Measurements from ENCODE around the gene METAP1.
"Not testable (repeated sequence)": the region's sequence is repeated elsewhere in the genome, so short reads cannot be mapped to it uniquely, and the experiment has no call there.

Gene METAP1

DNA sequence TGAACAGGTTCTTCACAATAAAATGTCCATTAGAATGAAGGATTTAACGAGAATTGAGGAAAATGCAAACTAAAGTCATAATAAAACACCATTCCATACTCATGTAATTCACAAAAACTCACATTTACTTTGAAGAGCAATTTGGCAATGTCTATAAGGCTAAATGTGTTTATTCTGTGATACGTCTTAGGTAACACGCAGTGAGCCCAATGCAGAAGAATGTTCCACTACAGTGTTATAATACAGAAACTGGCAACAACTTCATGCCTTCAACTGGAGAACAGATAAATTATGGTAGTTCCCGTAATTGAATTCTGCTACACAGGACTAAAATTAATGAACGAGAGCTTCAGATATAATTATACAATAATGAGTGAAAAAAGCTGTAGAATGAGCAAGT, 75.6 kb downstream of the METAP1 start:
- no peaks in the 10 kb centered on the region for H3K4me1 ChIP-seq (ENCODE audit: control insufficient read depth, insufficient read depth, low read length)
- H3K27ac ChIP-seq (ENCODE audit: low read depth, low read length), result peak overlapping the region; percentile 48
- H3K27me3 ChIP-seq (ENCODE audit: control insufficient read depth, insufficient read depth, low read length), result no peaks in the 10 kb centered on the region
- peaks cover 14% of the 10 kb centered on the region for H3K36me3 ChIP-seq (ENCODE audit: control insufficient read depth, insufficient read depth, low read length)
- H3K4me3 ChIP-seq (ENCODE audit: low read length), result no peak overlapping the region
- H3K9ac ChIP-seq (ENCODE audit: low read length), result no peak overlapping the region

DNA sequence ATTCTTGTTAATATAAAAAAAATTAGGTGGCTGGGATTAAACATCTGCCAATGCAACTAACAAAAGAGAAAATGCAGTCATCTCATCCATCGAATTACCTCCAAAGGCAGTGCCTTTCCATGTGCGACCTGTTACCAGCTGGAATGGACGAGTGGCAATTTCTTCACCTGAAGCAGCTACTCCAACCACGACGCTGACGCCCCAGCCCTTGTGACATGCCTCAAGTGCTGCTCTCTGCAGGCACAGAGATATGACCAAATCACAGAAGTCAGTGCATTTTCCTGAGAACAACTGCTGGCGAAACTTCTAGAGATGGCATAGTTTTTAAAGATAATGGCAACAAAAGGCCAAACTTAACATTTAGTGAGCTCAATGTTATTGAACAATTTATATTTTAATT, 79.3 kb downstream of the METAP1 start:
- Histone ChIP-seq H3K9ac (ENCODE audit: low read length) (no peak overlapping the region), H3K36me3 (ENCODE audit: control insufficient read depth, insufficient read depth, low read length) (peaks cover 22% of the 10 kb centered on the region), H3K4me1 (ENCODE audit: control insufficient read depth, insufficient read depth, low read length) (no peaks in the 10 kb centered on the region), H3K27ac (ENCODE audit: low read depth, low read length) (no peak overlapping the region), H3K27me3 (ENCODE audit: control insufficient read depth, insufficient read depth, low read length) (no peaks in the 10 kb centered on the region), H3K4me3 (ENCODE audit: low read length) (no peak overlapping the region)

DNA sequence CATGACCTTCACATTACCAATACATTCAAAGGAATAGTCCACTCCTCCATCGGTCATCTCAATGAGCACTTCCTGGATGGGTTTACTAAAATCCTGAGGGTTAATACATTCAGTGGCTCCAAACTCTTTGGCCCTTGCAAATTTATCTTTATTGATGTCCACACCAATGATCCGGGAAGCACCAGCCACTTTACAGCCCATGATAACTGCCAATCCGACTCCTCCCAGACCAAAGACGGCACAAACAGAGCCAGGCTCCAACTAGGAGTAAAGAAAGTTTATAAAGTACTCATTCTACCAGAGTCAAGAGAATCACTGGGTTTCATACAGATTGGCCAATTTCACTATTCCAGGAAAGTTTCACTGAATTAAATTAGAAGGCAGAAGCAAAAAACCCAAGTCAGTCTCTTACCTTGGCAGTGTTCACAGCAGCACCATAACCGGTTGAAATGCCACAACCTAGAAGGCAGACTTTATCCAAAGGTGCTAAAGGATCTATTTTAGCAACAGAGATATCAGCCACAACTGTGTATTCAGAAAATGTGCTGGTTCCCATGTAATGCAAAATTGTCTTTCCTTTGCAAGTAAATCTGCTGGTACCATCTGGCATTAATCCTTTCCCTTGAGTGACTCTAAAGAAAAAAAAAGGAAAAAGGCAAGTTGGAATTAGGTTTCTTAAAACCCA, 80.9 kb downstream of the METAP1 start:
- H3K36me3 ChIP-seq (ENCODE audit: control insufficient read depth, insufficient read depth, low read length), result peaks cover 19% of the 10 kb centered on the region
- H3K4me3 ChIP-seq (ENCODE audit: low read length), result no peak overlapping the region
- H3K27me3 ChIP-seq (ENCODE audit: control insufficient read depth, insufficient read depth, low read length), result no peaks in the 10 kb centered on the region
- no peak overlapping the region for H3K27ac ChIP-seq (ENCODE audit: low read depth, low read length)
- no peaks in the 10 kb centered on the region for H3K4me1 ChIP-seq (ENCODE audit: control insufficient read depth, insufficient read depth, low read length)
- no peak overlapping the region for H3K9ac ChIP-seq (ENCODE audit: low read length)

DNA sequence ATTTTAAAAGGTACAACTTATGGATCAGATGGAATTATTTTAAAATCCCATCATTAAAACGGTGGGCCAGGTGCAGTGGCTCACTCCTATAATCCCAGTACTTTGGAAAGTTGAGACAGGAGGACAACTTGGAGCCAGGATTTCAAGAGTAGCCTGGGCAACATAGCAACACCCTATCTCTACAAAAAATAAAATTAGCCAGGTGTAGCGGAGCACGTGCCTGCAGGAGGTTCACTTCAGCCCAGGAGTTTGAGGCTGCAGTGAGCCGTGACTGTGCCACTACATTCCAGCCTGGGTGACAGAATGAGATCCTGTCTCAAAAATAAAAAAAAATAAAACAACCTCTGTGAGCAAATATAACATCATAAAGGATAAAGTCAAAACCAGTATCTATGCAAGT, 81.7 kb downstream of the METAP1 start:
- Histone ChIP-seq H3K27me3 (ENCODE audit: control insufficient read depth, insufficient read depth, low read length) (no peaks in the 10 kb centered on the region), H3K27ac (ENCODE audit: low read depth, low read length) (no peak overlapping the region), H3K4me1 (ENCODE audit: control insufficient read depth, insufficient read depth, low read length) (no peaks in the 10 kb centered on the region), H3K9ac (ENCODE audit: low read length) (no peak overlapping the region), H3K4me3 (ENCODE audit: low read length) (no peak overlapping the region), H3K36me3 (ENCODE audit: control insufficient read depth, insufficient read depth, low read length) (peaks cover 22% of the 10 kb centered on the region)

DNA sequence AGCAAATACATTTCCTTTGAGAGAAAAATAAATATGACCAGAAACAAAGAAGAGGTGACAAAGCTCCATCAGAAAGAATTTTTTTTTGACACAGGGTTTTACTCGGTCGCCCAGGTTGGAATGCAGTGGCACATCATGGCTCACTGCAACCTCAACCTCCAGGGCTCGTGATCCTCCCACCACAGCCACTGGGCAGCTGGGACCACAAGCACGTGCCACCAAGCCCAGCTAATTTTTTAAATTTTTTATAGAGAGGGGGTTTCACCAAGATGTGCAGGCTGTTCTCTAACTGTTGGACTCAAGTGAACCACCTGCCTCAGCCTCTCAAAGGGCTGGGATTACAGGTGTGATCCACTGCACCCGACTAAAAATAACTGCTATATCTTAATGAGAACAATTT, 82.8 kb downstream of the METAP1 start:
- no peak overlapping the region for H3K4me3 ChIP-seq (ENCODE audit: low read length)
- no peaks in the 10 kb centered on the region for H3K4me1 ChIP-seq (ENCODE audit: control insufficient read depth, insufficient read depth, low read length)
- no peaks in the 10 kb centered on the region for H3K27me3 ChIP-seq (ENCODE audit: control insufficient read depth, insufficient read depth, low read length)
- H3K9ac ChIP-seq (ENCODE audit: low read length), result no peak overlapping the region
- no peak overlapping the region for H3K27ac ChIP-seq (ENCODE audit: low read depth, low read length)
- peaks cover 27% of the 10 kb centered on the region for H3K36me3 ChIP-seq (ENCODE audit: control insufficient read depth, insufficient read depth, low read length)

DNA sequence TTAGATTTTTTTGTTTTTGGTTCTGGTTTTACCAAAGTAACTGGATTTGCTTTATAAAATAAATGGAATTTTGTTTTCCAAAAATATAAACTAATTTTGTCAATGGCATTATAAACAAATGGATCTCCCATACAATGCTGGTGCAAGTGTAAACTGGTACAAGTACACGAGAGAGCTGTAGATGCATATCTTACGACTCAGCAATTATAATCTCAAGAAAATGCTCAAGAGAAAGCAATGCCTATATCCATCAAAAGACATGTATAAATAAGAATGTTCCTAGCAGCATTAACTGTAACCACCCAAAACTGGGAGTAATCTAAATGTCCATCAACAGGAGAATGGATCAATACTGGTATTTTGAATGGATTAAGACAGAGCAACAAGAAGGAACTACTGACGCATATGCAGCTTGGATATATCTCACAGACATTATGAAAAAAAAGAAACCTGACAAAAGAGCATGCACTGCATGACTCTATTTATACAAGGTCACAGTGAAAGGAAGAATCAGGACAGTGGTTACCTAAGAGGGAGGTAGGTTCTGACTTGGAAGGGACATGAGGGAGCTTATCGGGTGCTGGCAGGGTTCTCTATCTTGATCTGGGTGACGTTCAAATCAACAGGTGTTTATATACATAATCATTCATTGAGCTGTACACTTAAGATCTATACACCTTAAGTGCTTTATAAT, 83.6 kb downstream of the METAP1 start:
- Histone ChIP-seq H3K4me1 (ENCODE audit: control insufficient read depth, insufficient read depth, low read length) (no peaks in the 10 kb centered on the region), H3K36me3 (ENCODE audit: control insufficient read depth, insufficient read depth, low read length) (peaks cover 34% of the 10 kb centered on the region), H3K27ac (ENCODE audit: low read depth, low read length) (no peak overlapping the region), H3K9ac (ENCODE audit: low read length) (no peak overlapping the region), H3K27me3 (ENCODE audit: control insufficient read depth, insufficient read depth, low read length) (no peaks in the 10 kb centered on the region), H3K4me3 (ENCODE audit: low read length) (no peak overlapping the region)

DNA sequence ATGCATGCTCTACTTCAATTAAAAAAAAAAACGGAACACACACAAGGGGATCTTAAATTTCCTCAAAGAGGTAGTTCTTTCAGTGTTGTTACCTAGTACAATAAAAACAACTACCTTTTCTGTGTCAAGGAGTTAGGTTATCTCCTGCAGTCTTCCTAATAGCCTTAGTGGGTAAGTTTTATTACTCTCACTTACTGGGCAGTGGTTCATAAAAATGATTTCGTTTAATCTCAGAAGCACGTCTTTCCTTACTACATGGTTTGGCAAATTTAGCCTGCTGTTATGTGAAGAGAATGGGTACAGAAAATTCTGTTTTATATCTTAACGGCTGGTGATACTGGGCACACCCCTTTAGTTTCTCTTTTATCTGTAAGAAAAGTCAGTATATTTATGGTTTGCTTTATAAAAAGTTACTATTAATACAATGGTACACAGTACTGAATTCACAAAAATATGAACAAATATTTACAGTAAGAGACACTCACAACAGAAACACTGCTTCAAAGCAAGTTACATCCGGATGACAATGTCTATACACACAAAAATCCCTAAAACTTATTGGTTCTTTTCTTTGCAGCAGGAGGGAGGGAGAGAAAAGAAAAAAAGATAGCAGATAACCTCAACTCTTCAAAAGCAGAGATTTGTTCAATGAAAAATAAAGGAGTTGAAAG, 84.2 kb downstream of the METAP1 start:
- H3K27me3 ChIP-seq (ENCODE audit: control insufficient read depth, insufficient read depth, low read length), result no peaks in the 10 kb centered on the region
- no peak overlapping the region for H3K9ac ChIP-seq (ENCODE audit: low read length)
- H3K4me3 ChIP-seq (ENCODE audit: low read length), result no peak overlapping the region
- H3K27ac ChIP-seq (ENCODE audit: low read depth, low read length), result no peak overlapping the region
- no peaks in the 10 kb centered on the region for H3K4me1 ChIP-seq (ENCODE audit: control insufficient read depth, insufficient read depth, low read length)
- peaks cover 41% of the 10 kb centered on the region for H3K36me3 ChIP-seq (ENCODE audit: control insufficient read depth, insufficient read depth, low read length)

DNA sequence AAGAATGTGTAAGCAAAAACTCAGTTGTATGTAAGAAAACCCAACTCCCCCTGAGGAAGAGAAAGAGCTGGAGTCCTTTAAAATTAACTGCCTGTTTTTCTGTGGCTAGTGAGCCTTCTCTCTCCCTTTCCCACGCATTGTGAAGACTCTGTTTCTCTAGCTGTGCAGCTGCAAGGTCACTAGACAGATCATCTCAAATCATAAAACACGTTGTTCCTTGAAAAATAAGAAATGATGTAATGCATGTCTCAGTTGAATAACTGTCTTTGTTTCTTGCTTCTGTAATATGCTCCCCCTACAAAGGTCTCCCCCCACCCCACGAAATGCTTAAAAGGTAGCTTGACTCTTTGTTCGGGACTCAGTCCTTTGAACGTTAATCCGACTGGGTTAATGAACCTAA, 85.3 kb downstream of the METAP1 start:
- not testable (repeated sequence) for H3K4me1 ChIP-seq (ENCODE audit: control insufficient read depth, insufficient read depth, low read length); H3K4me3 ChIP-seq (ENCODE audit: low read length); H3K9ac ChIP-seq (ENCODE audit: low read length); H3K27me3 ChIP-seq (ENCODE audit: control insufficient read depth, insufficient read depth, low read length); H3K27ac ChIP-seq (ENCODE audit: low read depth, low read length)
- peaks cover 39% of the 10 kb centered on the region for H3K36me3 ChIP-seq (ENCODE audit: control insufficient read depth, insufficient read depth, low read length)

DNA sequence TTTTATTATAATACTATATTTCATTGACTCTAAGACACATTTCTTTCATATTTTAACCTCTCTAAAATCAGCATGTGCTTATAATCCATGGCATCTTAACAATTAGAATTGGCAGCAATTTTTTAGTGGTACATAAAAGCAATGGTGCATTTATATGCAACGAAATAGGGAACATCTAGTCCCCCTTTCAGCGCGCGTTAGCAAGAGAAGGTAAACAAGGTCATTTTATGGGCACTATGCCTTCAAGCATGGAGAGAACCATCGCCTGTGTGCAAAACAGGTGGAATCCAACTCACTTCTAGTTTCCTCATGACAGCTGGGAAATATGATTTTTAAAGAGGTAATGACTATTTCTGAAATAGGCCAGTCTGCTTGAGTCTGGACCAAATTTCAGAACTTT, 86.7 kb downstream of the METAP1 start:
- Histone ChIP-seq H3K27ac (ENCODE audit: low read depth, low read length) (no peak overlapping the region), H3K27me3 (ENCODE audit: control insufficient read depth, insufficient read depth, low read length) (no peaks in the 10 kb centered on the region), H3K36me3 (ENCODE audit: control insufficient read depth, insufficient read depth, low read length) (peaks cover 31% of the 10 kb centered on the region), H3K4me3 (ENCODE audit: low read length) (no peak overlapping the region), H3K9ac (ENCODE audit: low read length) (no peak overlapping the region), H3K4me1 (ENCODE audit: control insufficient read depth, insufficient read depth, low read length) (no peaks in the 10 kb centered on the region)

DNA sequence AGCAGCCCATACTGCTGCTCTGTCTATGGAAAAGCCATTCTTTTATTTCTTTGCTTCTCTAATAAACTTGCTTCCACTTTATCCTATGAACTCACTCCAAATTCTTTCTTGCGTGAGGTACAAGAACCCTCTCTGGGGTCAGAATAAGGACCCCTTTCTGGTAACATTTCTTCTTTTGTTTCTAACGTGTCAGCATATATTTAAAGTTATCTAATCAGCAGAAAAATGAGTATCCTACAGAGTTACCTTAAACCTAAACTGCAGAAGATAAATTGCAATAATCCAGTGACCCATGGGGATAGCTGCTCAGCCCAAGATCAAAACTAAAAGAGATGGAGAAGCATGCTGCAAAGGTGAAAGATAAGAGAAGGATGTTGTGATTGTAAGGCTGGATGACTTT, 89.1 kb downstream of the METAP1 start:
- no peaks in the 10 kb centered on the region for H3K27me3 ChIP-seq (ENCODE audit: control insufficient read depth, insufficient read depth, low read length)
- H3K27ac ChIP-seq (ENCODE audit: low read depth, low read length), result no peak overlapping the region
- H3K4me1 ChIP-seq (ENCODE audit: control insufficient read depth, insufficient read depth, low read length), result no peaks in the 10 kb centered on the region
- no peak overlapping the region for H3K9ac ChIP-seq (ENCODE audit: low read length)
- H3K4me3 ChIP-seq (ENCODE audit: low read length), result no peak overlapping the region
- peaks cover 28% of the 10 kb centered on the region for H3K36me3 ChIP-seq (ENCODE audit: control insufficient read depth, insufficient read depth, low read length)

DNA sequence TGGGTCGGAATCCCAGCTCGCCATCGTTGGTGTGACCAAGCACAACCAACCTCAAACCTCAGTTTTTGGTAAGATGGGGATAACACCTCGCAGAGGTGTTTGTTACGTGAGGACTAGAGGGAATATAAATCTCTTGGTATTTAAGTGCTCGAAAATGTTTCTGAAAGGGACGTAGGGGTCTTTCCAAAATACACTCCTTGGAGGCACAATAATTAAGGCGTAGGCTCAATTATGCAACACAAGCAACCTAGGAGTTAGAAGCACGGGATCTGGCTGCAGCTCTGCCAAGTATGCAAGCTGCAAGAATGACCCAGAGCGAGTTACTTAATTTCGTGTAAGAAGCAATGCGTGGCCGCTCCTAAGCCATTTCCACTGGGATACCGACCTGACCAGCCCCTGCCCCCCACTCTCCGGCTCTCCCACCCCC, 92.5 kb downstream of the METAP1 start:
- H3K9ac ChIP-seq (ENCODE audit: low read length), result peak overlapping the region; percentile 90
- H3K4me3 ChIP-seq (ENCODE audit: low read length), result peak overlapping the region; percentile 84
- peak overlapping the region; percentile 96 for H3K27ac ChIP-seq (ENCODE audit: low read depth, low read length)
- H3K36me3 ChIP-seq (ENCODE audit: control insufficient read depth, insufficient read depth, low read length), result peaks cover 16% of the 10 kb centered on the region
- peaks cover 3% of the 10 kb centered on the region for H3K4me1 ChIP-seq (ENCODE audit: control insufficient read depth, insufficient read depth, low read length)
- H3K27me3 ChIP-seq (ENCODE audit: control insufficient read depth, insufficient read depth, low read length), result no peaks in the 10 kb centered on the region

DNA sequence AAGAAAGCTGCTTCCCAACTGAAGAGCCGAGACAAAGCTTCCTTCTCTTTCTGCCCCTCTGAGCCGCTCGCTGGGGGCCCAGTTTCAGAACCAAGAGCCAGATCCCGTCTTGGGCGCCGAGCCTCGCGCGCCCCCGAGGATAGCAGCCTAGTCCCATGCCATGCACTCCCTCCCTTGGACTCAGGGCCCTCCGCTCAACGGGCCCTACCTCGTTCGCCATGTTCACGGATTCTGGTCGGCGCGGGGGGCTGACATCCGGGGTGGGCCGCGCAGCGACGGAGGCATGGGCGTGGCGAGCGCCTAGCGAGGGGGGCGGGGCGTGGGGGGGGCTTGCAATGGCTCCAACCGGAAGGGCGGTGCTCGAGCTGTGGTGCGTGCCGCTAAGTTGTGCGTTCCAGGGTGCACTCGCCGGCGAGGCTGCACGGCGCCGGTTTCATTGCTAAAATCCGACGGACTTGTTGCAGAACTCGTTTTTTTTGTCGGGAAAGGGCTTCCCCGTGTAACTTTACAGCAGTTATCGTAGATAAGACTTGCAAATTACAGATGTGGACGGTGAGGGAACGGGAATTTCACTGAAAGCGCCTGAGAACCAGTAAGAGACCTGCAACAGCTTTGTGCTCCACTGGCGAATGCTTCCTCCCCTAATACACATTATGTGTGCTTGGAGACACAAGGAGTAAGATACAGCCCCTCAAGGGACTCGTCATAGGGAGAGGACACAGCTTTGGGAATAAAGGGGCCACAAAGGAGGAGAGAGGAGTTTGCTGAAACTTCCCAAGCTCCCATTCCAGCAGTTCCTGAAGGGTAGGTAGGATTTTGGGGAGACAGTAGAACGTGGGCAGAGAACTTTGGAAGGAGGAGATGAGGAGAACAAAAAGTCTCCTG, 93.2 kb downstream of the METAP1 start, which contains the start of gene ADH5:
Gene ADH5 (minus strand): TSS at position 308 of the 885 bp plus-strand sequence. CDS start 88 bp downstream, at position 220.
- H3K9ac ChIP-seq (ENCODE audit: low read length), result peak within 1 kb of the TSS; percentile 90

More for the DNA sequence above, 93.2 kb downstream of the METAP1 start, which contains the start of gene ADH5:
- Histone ChIP-seq H3K27me3 (ENCODE audit: control insufficient read depth, insufficient read depth, low read length) (no peaks in the 10 kb centered on the region), H3K4me3 (ENCODE audit: low read length) (peak within 1 kb of the TSS; percentile 84), H3K4me1 (ENCODE audit: control insufficient read depth, insufficient read depth, low read length) (peaks cover 3% of the 10 kb centered on the region), H3K27ac (ENCODE audit: low read depth, low read length) (peak within 1 kb of the TSS; percentile 96), H3K36me3 (ENCODE audit: control insufficient read depth, insufficient read depth, low read length) (peaks cover 11% of the 10 kb centered on the region)
